ENCODE data around the gene TTC6.

GRCh38 chr14:37594971-37595808, at the start of gene TTC6, which contains the start of gene FOXA1:
- TF ChIP-seq GATA2 (IDR thresholded peaks at IDR 0.05; ENCODE audit: low read depth, low read length) (no peak), GATA3 (IDR thresholded peaks at IDR 0.05; ENCODE audit: low read depth, low read length) (no peak)

Data from SH-SY5Y (cell line).